Kidney glomerular epithelial cell (primary cell): ENCODE results near the gene PSTK.
A peak's percentile ranks its signal among the peaks of the same experiment; 100 is the strongest.

Experiments
- DNase-seq: peaks from one replicate; lab custom pipeline; 2025; lab: John Stamatoyannopoulos, UW

Gene PSTK

GRCh38 chr10:123019941-123020703 is 39.9 kb downstream of the PSTK start:
- no peak for DNase-seq

GRCh38 chr10:123021517-123021916 is 41.3 kb downstream of the PSTK start:
- no peak for DNase-seq

DNA sequence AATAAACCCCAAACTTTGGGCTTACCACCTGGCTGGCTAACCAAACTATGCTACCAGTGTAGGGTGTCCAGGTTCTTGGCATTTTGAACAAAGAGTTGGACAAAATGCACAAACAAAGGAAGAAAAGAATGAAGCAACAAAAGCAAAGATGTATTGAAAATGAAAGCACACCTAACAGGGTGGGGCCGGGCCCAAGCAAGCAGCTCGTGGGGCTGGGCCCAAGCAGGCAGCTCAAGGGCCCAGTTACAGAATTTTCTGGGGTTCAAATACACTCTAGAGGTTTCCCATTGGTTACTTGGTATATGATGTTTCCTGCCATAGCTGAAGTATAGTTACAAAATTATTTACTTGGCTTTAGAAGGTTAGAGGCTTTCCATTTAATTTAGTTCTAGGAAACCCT is 44.3 kb downstream of the PSTK start:
- DNase-seq, result no peak

- no peak for DNase-seq
These were observed 46.1 kb downstream of the PSTK start for GRCh38 chr10:123026302-123026701.

GRCh38 chr10:123027861-123028260 is 47.7 kb downstream of the PSTK start:
- DNase-seq, result peak; percentile 28

GRCh38 chr10:123031124-123031523 is 50.9 kb downstream of the PSTK start:
- no peak for DNase-seq

GRCh38 chr10:123034332-123034731 is 54.1 kb downstream of the PSTK start:
- DNase-seq, result no peak

DNA sequence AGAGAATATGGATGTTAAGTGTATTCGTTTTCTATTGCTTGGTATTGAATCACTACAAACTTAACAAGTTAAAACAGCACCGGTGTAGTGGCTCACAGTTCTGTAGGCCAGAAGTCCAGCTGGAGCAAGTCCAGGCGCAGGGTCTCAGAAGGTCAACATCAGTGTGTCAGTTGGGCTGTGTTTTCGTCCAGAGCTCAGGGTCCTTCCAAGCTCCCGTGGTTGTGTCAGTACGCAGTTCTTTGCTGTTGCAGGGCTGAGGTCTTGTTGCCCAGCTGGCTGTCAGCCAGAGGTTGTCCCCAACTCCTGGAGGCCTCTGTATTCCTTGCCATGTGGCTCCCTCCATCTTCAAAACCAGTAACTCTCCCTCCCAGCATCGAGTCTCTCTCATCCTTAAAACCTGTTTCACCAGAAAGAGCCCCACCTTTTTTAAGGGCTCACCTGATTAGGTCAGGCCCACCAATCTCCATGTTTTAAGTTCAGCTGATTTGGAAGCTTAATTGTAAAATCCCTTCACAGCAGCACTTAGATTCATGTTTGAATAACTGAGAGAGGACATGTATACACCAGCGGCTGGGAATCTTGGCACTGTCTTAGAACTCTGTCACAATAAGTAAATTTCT is 55.4 kb downstream of the PSTK start:
- DNase-seq, result no peak

DNA sequence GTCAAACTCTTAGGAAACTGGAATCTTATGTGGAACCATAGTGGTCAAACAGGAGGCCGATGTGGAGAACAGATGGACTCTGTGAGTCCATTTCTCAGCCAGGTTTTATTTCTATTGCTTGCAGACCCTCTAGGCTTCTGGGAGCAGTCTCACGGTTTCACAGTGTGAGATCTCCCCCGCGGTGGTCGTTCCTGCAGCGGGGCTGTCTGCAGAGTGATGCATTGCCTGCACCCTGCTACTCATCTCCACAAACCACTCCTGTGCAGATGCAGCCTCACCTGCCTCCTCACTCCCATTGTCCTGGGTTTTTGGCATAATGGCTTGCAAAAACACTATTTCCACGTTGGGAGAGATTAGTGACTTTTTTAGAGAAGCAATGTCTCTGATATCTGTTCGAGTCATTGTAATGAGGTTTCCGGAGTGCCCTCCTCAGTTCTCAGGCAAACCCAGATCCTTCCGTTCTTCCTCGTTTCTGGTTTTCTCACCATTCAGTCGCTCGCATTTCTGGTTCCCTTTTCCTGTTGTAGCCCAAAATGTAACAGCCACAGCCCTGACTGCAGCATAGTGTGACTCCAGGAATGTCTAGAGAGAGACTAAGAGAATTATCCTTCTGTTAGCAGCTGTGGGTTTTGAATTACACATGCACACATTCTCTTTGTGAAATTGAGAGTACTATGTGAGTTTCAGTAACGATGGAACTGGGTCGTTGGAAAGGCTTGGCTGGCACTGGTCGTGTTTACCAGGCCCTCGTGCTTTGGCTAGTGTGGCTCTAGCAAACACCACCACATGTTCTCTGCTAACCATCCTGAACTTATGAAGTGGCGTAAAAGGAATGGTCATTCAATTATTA is 58.8 kb downstream of the PSTK start:
- DNase-seq, result no peak

DNA sequence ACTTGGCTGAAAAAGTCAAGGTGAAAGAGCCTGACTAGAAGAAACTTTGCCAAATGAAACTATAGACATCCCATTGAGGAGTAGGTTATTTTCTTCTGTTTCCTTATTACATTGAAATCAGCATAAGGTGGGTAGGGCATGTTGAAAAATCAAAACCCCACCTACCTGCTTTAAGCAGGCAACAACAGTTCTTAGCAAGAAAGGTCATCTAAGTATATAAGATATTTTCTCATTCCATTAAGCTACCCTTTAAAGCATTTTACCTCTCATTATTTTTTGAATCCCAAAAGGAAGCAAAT is 59.4 kb downstream of the PSTK start:
- DNase-seq, result no peak
